PC-3 (cell line): ENCODE measurements around the gene AFG1L. TPM values are rescaled to one million over a fixed set of nuclear protein-coding genes. Genes with fewer than 3 reads are reported as not detected.
"Not testable (repeated sequence)": the region's sequence is repeated elsewhere in the genome, so short reads cannot be mapped to it uniquely, and the experiment has no call there.

Experiments
- ATAC-seq: fragments of 200-7000 bp; cut with Tn5 transposase; 2 replicates; pipeline ENCODE4 v1.9.1; 2020; ENCODE audit warnings: mild to moderate bottlenecking, moderate library complexity
- BruUV-seq: library from RNA; stranded (reverse); fragments of 400-500 nt; replicated peaks from 2 replicates; lab custom pipeline; 2021; lab: Mats Ljungman, UMichigan
- CTCF ChIA-PET: fragments of 300-600 bp; sonication (Branson Sonifier 250); formaldehyde crosslinking; loops from one replicate; lab custom pipeline; 2022; ENCODE audit warnings: antibody characterized with exemption; lab: Charles Lee
- POLR2A ChIA-PET: fragments of 300-600 bp; sonication (Branson Sonifier 250); formaldehyde crosslinking; loops from one replicate; lab custom pipeline; 2022; ENCODE audit warnings: antibody characterized with exemption; ENCODE audit not compliant: unreplicated experiment; lab: Charles Lee
- DNase-seq: peaks from one replicate; pipeline ENCODE4 v3.0.0-alpha.2; 2015
- H2AFZ ChIP-seq: fragments of 300-600 bp; sonication (generic); 2 replicates; pipeline ENCODE4 v1.6.0; 2016; ENCODE audit warnings: antibody characterized with exemption, low read length
- H3F3A ChIP-seq: fragments of 300-600 bp; sonication (generic); one replicate; pipeline ENCODE4 v1.6.0; 2017; ENCODE audit warnings: antibody characterized with exemption, low read length, control low read depth, mild to moderate bottlenecking; ENCODE audit not compliant: unreplicated experiment
- H3K27ac ChIP-seq: fragments of 300-600 bp; sonication (generic); 2 replicates; pipeline ENCODE4 v1.5.1; 2016; ENCODE audit warnings: mild to moderate bottlenecking, low read length
- H3K27me3 ChIP-seq: fragments of 300-600 bp; sonication (generic); 2 replicates; pipeline ENCODE4 v1.6.1; 2016; ENCODE audit warnings: low read length, mixed read lengths
- H3K36me3 ChIP-seq: fragments of 300-600 bp; sonication (generic); 2 replicates; pipeline ENCODE4 v1.6.1; 2016; ENCODE audit warnings: low read depth, mixed run types, low read length, mixed read lengths
- H3K4me1 ChIP-seq: fragments of 300-600 bp; sonication (generic); 2 replicates; pipeline ENCODE4 v1.5.1; 2016; ENCODE audit warnings: low read length; ENCODE audit not compliant: insufficient read depth
- H3K4me2 ChIP-seq: fragments of 300-600 bp; sonication (generic); 2 replicates; pipeline ENCODE4 v1.6.0; 2016; ENCODE audit warnings: low read length
- H3K4me3 ChIP-seq: fragments of 300-600 bp; sonication (generic); 2 replicates; pipeline ENCODE4 v1.5.1; 2016; ENCODE audit warnings: mild to moderate bottlenecking, low read length, mixed read lengths
- H3K79me2 ChIP-seq: fragments of 300-600 bp; sonication (generic); 2 replicates; pipeline ENCODE4 v1.6.1; 2017; ENCODE audit warnings: low read length, mixed read lengths
- H3K9ac ChIP-seq: fragments of 300-600 bp; sonication (generic); 2 replicates; pipeline ENCODE4 v1.6.0; 2016; ENCODE audit warnings: mild to moderate bottlenecking, low read length
- H3K9me2 ChIP-seq: fragments of 300-600 bp; sonication (generic); replicated peaks from 2 replicates; pipeline ENCODE4 v1.6.1; 2016; ENCODE audit warnings: mixed run types, low read length, mixed read lengths
- H3K9me3 ChIP-seq: fragments of 300-600 bp; sonication (generic); 2 replicates; pipeline ENCODE4 v1.6.1; 2016; ENCODE audit warnings: low read length, mixed read lengths
- H4K20me1 ChIP-seq: fragments of 300-600 bp; sonication (generic); 2 replicates; pipeline ENCODE4 v1.6.1; 2016; ENCODE audit warnings: low read length, mixed read lengths
- CTCF ChIP-seq: fragments of 300-600 bp; sonication (generic); conservative IDR thresholded peaks from 2 replicates; pipeline ENCODE4 v1.5.1; 2017; ENCODE audit warnings: antibody characterized with exemption, low read depth, mild to moderate bottlenecking, low read length
- EZH2 ChIP-seq: fragments of 300-600 bp; sonication (generic); IDR thresholded peaks from one replicate; pipeline ENCODE4 v1.6.1; 2017; ENCODE audit warnings: antibody characterized with exemption, mild to moderate bottlenecking, low read length; ENCODE audit not compliant: unreplicated experiment
- EZH2phosphoT487 ChIP-seq: fragments of 300-600 bp; sonication (generic); IDR thresholded peaks from 2 replicates; pipeline ENCODE4 v1.6.1; 2018; ENCODE audit warnings: mild to moderate bottlenecking, antibody characterized with exemption, low read length, borderline replicate concordance
- intact Hi-C: fragments of 100-400 bp; cut with micrococcal nuclease; formaldehyde crosslinking; loops from 2 replicates; pipeline ENCODE4 v1.9.0; 2023
- total RNA-seq: library from RNA; depleted of rRNA; stranded (reverse); fragments of >200 nt; gene quantifications from 2 replicates; pipeline ENCODE4 v1.2.3, GENCODE V29; 2014

Gene AFG1L
- total RNA-seq, 1 experiment from 2014 or later, result 3.6 TPM

- Histone ChIP-seq H3K36me3 (no peaks in the 10 kb centered on the region), H3K9ac (no peak overlapping the region), H3K4me1 (no peaks in the 10 kb centered on the region), H3K9me2 (no peaks in the 10 kb centered on the region), H3K27me3 (no peaks in the 10 kb centered on the region), H3K4me3 (no peak overlapping the region), H2AFZ (no peak overlapping the region), H3K9me3 (no peaks in the 10 kb centered on the region), H3K27ac (no peak overlapping the region), H3K4me2 (no peak overlapping the region), H3F3A (no peaks in the 10 kb centered on the region), H4K20me1 (no peaks in the 10 kb centered on the region), H3K79me2 (no peaks in the 10 kb centered on the region)
- ATAC-seq (no peak), DNase-seq (peak; percentile 4)
- CTCF ChIA-PET, result no interaction called here
- POLR2A ChIA-PET, result no interaction called here
- intact Hi-C loops, result no loop called here
- TF ChIP-seq CTCF, result no peak
- TF ChIP-seq EZH2phosphoT487, result no peak
- TF ChIP-seq EZH2, result no peak
- BruUV-seq, result no TSS peak
These were observed 89.1 kb downstream of the AFG1L start for GRCh38 chr6:108383981-108384380.

DNA sequence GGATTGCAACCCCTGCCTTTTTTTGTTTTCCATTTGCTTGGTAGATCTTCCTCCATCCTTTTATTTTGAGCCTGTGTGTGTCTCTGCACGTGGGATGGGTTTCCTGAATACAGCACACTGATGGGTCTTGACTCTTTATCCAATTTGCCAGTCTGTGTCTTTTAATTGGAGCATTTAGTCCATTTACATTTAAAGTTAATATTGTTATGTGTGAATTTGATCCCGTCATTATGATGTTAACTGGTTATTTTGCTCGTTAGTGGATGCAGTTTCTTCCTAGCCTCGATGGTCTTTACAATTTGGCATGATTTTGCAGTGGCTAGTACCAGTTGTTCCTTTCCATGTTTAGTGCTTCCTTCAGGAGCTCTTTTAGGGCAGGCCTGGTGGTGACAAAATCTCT lies 94.3 kb downstream of the AFG1L start:
- H3K36me3 ChIP-seq, H3F3A ChIP-seq, ATAC-seq, H3K27ac ChIP-seq, H4K20me1 ChIP-seq, DNase-seq, H3K79me2 ChIP-seq, H3K9me3 ChIP-seq, H3K4me2 ChIP-seq, H3K9ac ChIP-seq, BruUV-seq, POLR2A ChIA-PET, H3K4me1 ChIP-seq, CTCF ChIA-PET, intact Hi-C loops, H3K4me3 ChIP-seq, H3K9me2 ChIP-seq, H2AFZ ChIP-seq, H3K27me3 ChIP-seq: not testable (repeated sequence)

- no peaks in the 10 kb centered on the region for H4K20me1 ChIP-seq
- TF ChIP-seq CTCF (no peak), EZH2 (no peak), EZH2phosphoT487 (no peak)
- H3K27ac ChIP-seq, result no peak overlapping the region
- H3K4me3 ChIP-seq, result no peak overlapping the region
- DNase-seq (peak; percentile 17), ATAC-seq (no peak)
- no peaks in the 10 kb centered on the region for H3K4me1 ChIP-seq
- H3F3A ChIP-seq, result no peaks in the 10 kb centered on the region
- H3K27me3 ChIP-seq, result no peaks in the 10 kb centered on the region
- no peak overlapping the region for H3K4me2 ChIP-seq
- H3K36me3 ChIP-seq, result no peaks in the 10 kb centered on the region
- no peak overlapping the region for H2AFZ ChIP-seq
- CTCF ChIA-PET, result no interaction called here
- H3K9me2 ChIP-seq, result no peaks in the 10 kb centered on the region
- intact Hi-C loops, result no loop called here
- no peaks in the 10 kb centered on the region for H3K79me2 ChIP-seq
- H3K9me3 ChIP-seq, result no peaks in the 10 kb centered on the region
- POLR2A ChIA-PET, result no interaction called here
- BruUV-seq, result no TSS peak
- no peak overlapping the region for H3K9ac ChIP-seq
These were observed 100.4 kb downstream of the AFG1L start for GRCh38 chr6:108395297-108395696.
